Endodermal cell (in vitro differentiated cells): ENCODE measurements around the gene LRFN5. TPM values are rescaled to one million over a fixed set of nuclear protein-coding genes. Genes with fewer than 3 reads are reported as not detected.

Source experiments
- DNase-seq: peaks from one replicate; pipeline ENCODE4 v3.0.0-alpha.2; 2017
- H3K27ac ChIP-seq: 2 replicates; pipeline ENCODE4 v1.5.1; 2013; ENCODE audit warnings: mild to moderate bottlenecking, low read depth, low read length, moderate library complexity
- H3K27me3 ChIP-seq: 2 replicates; pipeline ENCODE4 v1.6.1; 2013; ENCODE audit warnings: mild to moderate bottlenecking, low read length, moderate library complexity; ENCODE audit not compliant: insufficient read depth, control insufficient read depth, poor library complexity, severe bottlenecking
- H3K36me3 ChIP-seq: 2 replicates; pipeline ENCODE4 v1.7.0; 2013; ENCODE audit warnings: mild to moderate bottlenecking, low read length, moderate library complexity; ENCODE audit not compliant: control insufficient read depth, insufficient read depth
- H3K4me1 ChIP-seq: one replicate; pipeline ENCODE4 v1.7.0; 2013; ENCODE audit warnings: low read length; ENCODE audit not compliant: control insufficient read depth, insufficient read depth
- H3K4me3 ChIP-seq: 2 replicates; pipeline ENCODE4 v1.5.1; 2013; ENCODE audit warnings: mild to moderate bottlenecking, low read length, moderate library complexity
- H3K9ac ChIP-seq: 2 replicates; pipeline ENCODE4 v1.6.1; 2013; ENCODE audit warnings: mild to moderate bottlenecking, low read length, moderate library complexity; ENCODE audit not compliant: poor library complexity, severe bottlenecking; ENCODE audit errors: extremely low read depth
- H3K9me3 ChIP-seq: 2 replicates; pipeline ENCODE4 v1.6.1; 2013; ENCODE audit warnings: mild to moderate bottlenecking, low read length, moderate library complexity; ENCODE audit not compliant: control insufficient read depth
- H3K27ac Mint-ChIP-seq: 2 replicates; pipeline ENCODE4 v1.8.0; 2020; ENCODE audit warnings: mixed read lengths
- H3K27me3 Mint-ChIP-seq: 2 replicates; pipeline ENCODE4 v1.8.0; 2021; ENCODE audit warnings: mild to moderate bottlenecking, mixed read lengths; ENCODE audit not compliant: insufficient read depth
- H3K36me3 Mint-ChIP-seq: 2 replicates; pipeline ENCODE4 v1.8.0; 2020; ENCODE audit warnings: low read depth, mixed read lengths
- H3K4me1 Mint-ChIP-seq: 2 replicates; pipeline ENCODE4 v1.8.0; 2020; ENCODE audit warnings: mixed read lengths
- H3K4me3 Mint-ChIP-seq: 2 replicates; pipeline ENCODE4 v1.8.0; 2020; ENCODE audit warnings: mild to moderate bottlenecking, moderate library complexity, mixed read lengths
- H3K9me3 Mint-ChIP-seq: 2 replicates; pipeline ENCODE4 v1.8.0; 2020; ENCODE audit warnings: mild to moderate bottlenecking, mixed read lengths
- WGBS, 2 experiments: methylation state at CpG; one replicate each; pipeline versions ENCODE4 v1.1.5 to v1.1.7; 2013; ENCODE audit warnings: missing lambda C conversion rate in 2 of 2, mixed read lengths in 1 of 2; ENCODE audit not compliant: insufficient coverage in 1 of 2, insufficient read length in 1 of 2; 5-methylcytosine and 5-hydroxymethylcytosine counted together
- total RNA-seq, 2 donors: library from RNA; stranded (reverse); fragmentation: NEBNext Ultra II Directional in 1 of 2; extraction: Animal tissue kit (Norgen Biotek cat#: 25700) in 1 of 2; gene quantifications; 2 replicates in 1 of 2; 3 replicates in 1 of 2; pipeline ENCODE4 v1.2.1, GENCODE V29; 2021
- TF ChIP-seq, protein P1 (sequence below): fragments of 200-600 bp; sonication (generic); conservative IDR thresholded peaks from 2 replicates; pipeline ENCODE4 v1.5.0; 2021; ENCODE audit warnings: antibody characterized with exemption, mild to moderate bottlenecking

LRFN5 gene
- total RNA-seq, 2 donors from 2014 or later = 1.4 to 3.2 TPM

- H3K27me3 ChIP-seq = no peaks in the 10 kb centered on the region
- TF ChIP-seq, protein P1, sequence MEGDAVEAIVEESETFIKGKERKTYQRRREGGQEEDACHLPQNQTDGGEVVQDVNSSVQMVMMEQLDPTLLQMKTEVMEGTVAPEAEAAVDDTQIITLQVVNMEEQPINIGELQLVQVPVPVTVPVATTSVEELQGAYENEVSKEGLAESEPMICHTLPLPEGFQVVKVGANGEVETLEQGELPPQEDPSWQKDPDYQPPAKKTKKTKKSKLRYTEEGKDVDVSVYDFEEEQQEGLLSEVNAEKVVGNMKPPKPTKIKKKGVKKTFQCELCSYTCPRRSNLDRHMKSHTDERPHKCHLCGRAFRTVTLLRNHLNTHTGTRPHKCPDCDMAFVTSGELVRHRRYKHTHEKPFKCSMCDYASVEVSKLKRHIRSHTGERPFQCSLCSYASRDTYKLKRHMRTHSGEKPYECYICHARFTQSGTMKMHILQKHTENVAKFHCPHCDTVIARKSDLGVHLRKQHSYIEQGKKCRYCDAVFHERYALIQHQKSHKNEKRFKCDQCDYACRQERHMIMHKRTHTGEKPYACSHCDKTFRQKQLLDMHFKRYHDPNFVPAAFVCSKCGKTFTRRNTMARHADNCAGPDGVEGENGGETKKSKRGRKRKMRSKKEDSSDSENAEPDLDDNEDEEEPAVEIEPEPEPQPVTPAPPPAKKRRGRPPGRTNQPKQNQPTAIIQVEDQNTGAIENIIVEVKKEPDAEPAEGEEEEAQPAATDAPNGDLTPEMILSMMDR = no peak
- Mint-ChIP-seq H3K4me3 (no peak overlapping the region), H3K4me1 (peaks cover 1% of the 10 kb centered on the region), H3K27ac (no peak overlapping the region), H3K27me3 (no peaks in the 10 kb centered on the region), H3K36me3 (no peaks in the 10 kb centered on the region), H3K9me3 (no peaks in the 10 kb centered on the region)
- DNase-seq = peak; percentile 53
- no peak overlapping the region for H3K4me3 ChIP-seq
- H3K4me1 ChIP-seq = no peaks in the 10 kb centered on the region
- 59 to 90% methylated on average over 3 to 6 of the region's 6 CpGs for WGBS, 2 experiments
- no peak overlapping the region for H3K27ac ChIP-seq
- no peaks in the 10 kb centered on the region for H3K36me3 ChIP-seq
- no peaks in the 10 kb centered on the region for H3K9me3 ChIP-seq
- no peak overlapping the region for H3K9ac ChIP-seq
These were observed 179.0 kb downstream of the LRFN5 start for GRCh38 chr14:41785696-41786095.

DNA sequence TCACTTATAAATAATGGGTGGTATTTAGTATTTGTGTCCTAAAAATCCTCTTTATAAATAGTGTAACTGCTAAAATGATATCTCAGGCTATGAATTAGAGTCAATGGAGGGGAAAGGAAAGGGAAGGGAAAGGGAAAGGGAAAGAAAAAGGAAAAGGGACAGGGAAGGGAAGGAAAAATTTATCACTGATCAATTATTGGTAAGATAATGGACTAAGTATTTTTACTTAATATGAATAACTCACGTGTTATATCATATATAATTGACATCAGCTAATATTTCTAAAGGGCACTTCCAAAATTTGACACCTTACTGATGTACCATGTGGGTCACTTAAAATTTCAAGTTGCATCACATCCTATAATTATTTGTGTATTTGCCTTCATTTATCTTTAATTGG, 193.1 kb downstream of the LRFN5 start:
- TF ChIP-seq, protein P1 = no peak

GRCh38 chr14:41805633-41806032, 199.0 kb downstream of the LRFN5 start:
- Histone ChIP-seq H3K4me1 (no peaks in the 10 kb centered on the region), H3K27me3 (no peaks in the 10 kb centered on the region), H3K27ac (no peak overlapping the region), H3K36me3 (no peaks in the 10 kb centered on the region), H3K4me3 (no peak overlapping the region), H3K9ac (no peak overlapping the region), H3K9me3 (no peaks in the 10 kb centered on the region)
- Mint-ChIP-seq H3K27ac (no peak overlapping the region), H3K9me3 (peaks cover 9% of the 10 kb centered on the region), H3K4me1 (no peaks in the 10 kb centered on the region), H3K27me3 (no peaks in the 10 kb centered on the region), H3K4me3 (no peak overlapping the region), H3K36me3 (no peaks in the 10 kb centered on the region)
- WGBS, 2 experiments = 83 to 90% methylated on average over 2 to 5 of the region's 5 CpGs
- TF ChIP-seq, protein P1 = no peak
- DNase-seq = no peak

More for the DNA sequence above, 193.1 kb downstream of the LRFN5 start:
- Mint-ChIP-seq H3K27me3 (no peaks in the 10 kb centered on the region), H3K9me3 (peaks cover 9% of the 10 kb centered on the region), H3K36me3 (no peaks in the 10 kb centered on the region), H3K4me3 (no peak overlapping the region), H3K27ac (no peak overlapping the region), H3K4me1 (no peaks in the 10 kb centered on the region)
- H3K4me1 ChIP-seq = no peaks in the 10 kb centered on the region
- WGBS, 2 experiments = no CpG with 5 or more reads among the region's 1 CpG
- no peaks in the 10 kb centered on the region for H3K9me3 ChIP-seq
- no peak overlapping the region for H3K4me3 ChIP-seq
- H3K9ac ChIP-seq = no peak overlapping the region
- no peaks in the 10 kb centered on the region for H3K36me3 ChIP-seq
- no peaks in the 10 kb centered on the region for H3K27me3 ChIP-seq
- no peak for DNase-seq
- no peak overlapping the region for H3K27ac ChIP-seq
